Activated CD8-positive, alpha-beta T cell treated with anti-CD3 and anti-CD28 coated beads, Interleukin-2, amount 10 ng/mL, durations not matched to agents 7 days and 5 days (primary cell): ENCODE results near the gene CHRNB1. TPM values are rescaled to one million over a fixed set of nuclear protein-coding genes. Genes with fewer than 3 reads are reported as not detected.

Source experiments
- ATAC-seq: fragments of 150-1000 bp; cut with Tn5 transposase; one replicate; pipeline ENCODE4 v1.10.0; 2021; ENCODE audit warnings: moderate library complexity
- CTCF ChIA-PET: fragments of 350-600 bp; sonication (Branson Sonifier 250); formaldehyde crosslinking; loops from one replicate; lab custom pipeline; 2021; ENCODE audit warnings: antibody characterized with exemption; lab: Charles Lee
- POLR2A ChIA-PET: fragments of 350-600 bp; sonication (Branson Sonifier 250); formaldehyde crosslinking; loops from one replicate; lab custom pipeline; 2021; ENCODE audit warnings: antibody characterized with exemption; lab: Charles Lee
- DNase-seq: peaks from one replicate; pipeline ENCODE4 v3.0.0-alpha.2; 2020
- H3K27ac Mint-ChIP-seq: one replicate; pipeline ENCODE4 v1.8.0; 2021; ENCODE audit warnings: mild to moderate bottlenecking, mixed read lengths
- H3K27me3 Mint-ChIP-seq: one replicate; pipeline ENCODE4 v1.8.0; 2021; ENCODE audit warnings: low read depth, mixed read lengths
- H3K36me3 Mint-ChIP-seq: one replicate; pipeline ENCODE4 v1.8.0; 2021; ENCODE audit warnings: low read depth, mixed read lengths
- H3K4me1 Mint-ChIP-seq: one replicate; pipeline ENCODE4 v1.8.0; 2021; ENCODE audit warnings: low read depth, mixed read lengths
- H3K4me3 Mint-ChIP-seq: one replicate; pipeline ENCODE4 v1.8.0; 2021; ENCODE audit warnings: mild to moderate bottlenecking, mixed read lengths
- H3K9me3 Mint-ChIP-seq: one replicate; pipeline ENCODE4 v1.8.0; 2022; ENCODE audit warnings: mixed read lengths; ENCODE audit not compliant: insufficient read depth
- total RNA-seq, 2 experiments: library from RNA; stranded (reverse); gene quantifications; one replicate each; pipeline ENCODE4 v1.2.3, GENCODE V29; 2021

Gene CHRNB1
- total RNA-seq, 2 experiments from 2014 or later = 14.1 to 15.7 TPM

DNA sequence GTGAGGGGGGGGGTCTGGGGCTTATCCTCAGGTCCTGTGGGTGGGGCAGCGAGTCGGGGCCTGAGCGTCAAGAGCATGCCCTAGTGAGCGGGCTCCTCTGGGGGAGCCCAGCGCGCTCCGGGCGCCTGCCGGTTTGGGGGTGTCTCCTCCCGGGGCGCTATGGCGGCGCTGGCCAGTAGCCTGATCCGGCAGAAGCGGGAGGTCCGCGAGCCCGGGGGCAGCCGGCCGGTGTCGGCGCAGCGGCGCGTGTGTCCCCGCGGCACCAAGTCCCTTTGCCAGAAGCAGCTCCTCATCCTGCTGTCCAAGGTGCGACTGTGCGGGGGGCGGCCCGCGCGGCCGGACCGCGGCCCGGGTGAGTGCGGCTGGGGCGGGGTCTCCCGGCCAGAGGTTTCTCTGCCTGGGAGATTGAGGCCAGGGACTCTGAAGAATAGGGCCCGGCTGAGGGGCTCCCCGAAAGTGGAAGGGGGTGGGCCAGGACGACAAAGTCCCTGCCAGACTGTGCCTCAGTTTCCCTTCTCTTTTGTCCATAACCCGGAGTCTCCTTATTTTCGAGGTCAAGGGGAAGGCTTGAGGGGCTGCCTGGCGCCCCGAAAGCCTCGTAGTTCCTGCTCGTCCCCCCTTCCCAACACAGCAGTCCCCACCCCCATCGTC is 5.3 kb upstream of the CHRNB1 start, which contains the start of gene FGF11:
Gene FGF11 (plus strand): TSS at position 51 of the 651 bp plus-strand sequence. CDS start 109 bp downstream, at position 160.
- Mint-ChIP-seq H3K9me3 (no peaks in the 10 kb centered on the region), H3K4me3 (peak within 1 kb of the TSS; percentile 95), H3K4me1 (peaks cover 46% of the 10 kb centered on the region), H3K27me3 (peaks cover 20% of the 10 kb centered on the region), H3K36me3 (peaks cover 22% of the 10 kb centered on the region), H3K27ac (peak within 1 kb of the TSS; percentile 62)
- DNase-seq = peak; percentile 29
- POLR2A ChIA-PET = interaction anchor here (0.9 to 2.9 kb wide), 4 partner anchors 15 to 56 kb away, joined by 3 to 20 read pairs (median 3); no protein-coding TSS in a partner anchor
- ATAC-seq = no peak
- CTCF ChIA-PET = interaction anchor here (0.7 to 6.5 kb wide), 8 partner anchors 13 to 150 kb away, joined by 4 to 78 read pairs (median 4); partner anchors contain the start of genes PLSCR3, SLC35G6, SOX15 and TMEM95

DNA sequence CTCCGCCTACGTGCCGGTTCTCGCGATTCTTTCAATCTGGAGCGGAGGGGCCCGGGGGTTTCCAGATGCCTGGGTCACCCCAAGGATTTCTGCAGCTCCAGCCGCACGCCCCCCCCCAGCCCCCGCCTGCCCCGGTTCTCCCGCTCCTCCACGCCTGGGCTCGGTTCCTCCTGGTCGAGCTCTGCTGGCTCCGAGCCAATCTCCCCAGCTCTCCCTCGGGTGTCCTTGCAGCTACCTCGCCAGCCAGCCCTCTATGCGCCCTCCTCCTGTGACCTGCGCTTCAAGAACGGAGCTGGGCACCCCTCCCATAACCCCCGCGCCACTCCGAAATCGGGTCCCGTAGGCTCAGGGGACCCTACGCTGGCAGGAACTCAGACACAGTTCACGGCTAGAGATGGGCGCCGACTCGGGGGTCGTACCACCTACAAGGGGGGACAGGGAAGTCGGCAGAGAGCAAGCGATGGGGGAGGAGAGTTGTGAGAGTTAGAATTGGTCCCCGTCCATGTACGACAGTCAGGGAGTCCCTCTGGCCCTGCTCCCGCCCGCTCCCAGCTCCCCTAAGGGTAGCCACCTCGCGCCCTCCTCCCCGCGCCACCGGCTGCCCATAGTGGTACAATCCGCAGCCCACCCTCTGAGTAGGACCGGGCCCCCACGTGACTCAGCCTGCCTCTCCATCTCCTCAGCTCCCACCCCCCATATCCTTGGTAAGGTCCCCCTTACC is 4.6 kb upstream of the CHRNB1 start:
- DNase-seq (peak; percentile 63), ATAC-seq (no peak)
- H3K9me3 Mint-ChIP-seq = no peaks in the 10 kb centered on the region
- peaks cover 22% of the 10 kb centered on the region for H3K36me3 Mint-ChIP-seq
- H3K4me1 Mint-ChIP-seq = peaks cover 47% of the 10 kb centered on the region
- peak overlapping the region; percentile 56 for H3K27ac Mint-ChIP-seq
- H3K4me3 Mint-ChIP-seq = peak overlapping the region; percentile 95
- CTCF ChIA-PET = interaction anchor here (0.7 to 6.5 kb wide), 10 partner anchors 13 to 248 kb away, joined by 4 to 78 read pairs (median 6); partner anchors contain the start of genes PLSCR3, SENP3, SLC35G6 and SOX15
- POLR2A ChIA-PET = interaction anchor here (0.6 to 2.9 kb wide), 5 partner anchors 15 to 56 kb away, joined by 3 to 20 read pairs (median 3); partner anchors contain the start of genes POLR2A and TMEM256
- H3K27me3 Mint-ChIP-seq = peaks cover 22% of the 10 kb centered on the region

DNA sequence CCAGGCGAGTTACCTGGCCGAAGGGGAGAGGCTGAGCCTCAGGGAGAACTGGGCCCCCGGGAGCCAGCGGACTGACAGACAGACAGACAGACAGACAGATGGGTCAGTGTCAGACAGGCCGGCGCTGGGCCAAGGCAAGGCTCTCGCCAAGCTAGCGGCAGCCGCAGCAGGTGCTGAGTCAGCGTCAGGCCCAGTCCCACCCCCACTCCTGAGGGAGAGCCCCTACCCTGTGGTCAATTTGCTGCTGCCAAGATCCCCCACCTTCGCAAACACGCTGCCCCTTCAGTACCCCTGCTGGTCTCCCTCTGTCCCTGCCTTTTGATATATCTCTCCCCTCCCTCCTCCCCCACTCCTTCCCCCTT is 4.0 kb upstream of the CHRNB1 start:
- DNase-seq = peak; percentile 35
- no peak for ATAC-seq
- Mint-ChIP-seq H3K4me3 (peak overlapping the region; percentile 95), H3K36me3 (peaks cover 22% of the 10 kb centered on the region), H3K27me3 (peaks cover 27% of the 10 kb centered on the region), H3K4me1 (peaks cover 53% of the 10 kb centered on the region), H3K27ac (peak overlapping the region; percentile 56), H3K9me3 (no peaks in the 10 kb centered on the region)
- POLR2A ChIA-PET = interaction anchor here (0.6 to 2.9 kb wide), 5 partner anchors 14 to 86 kb away, joined by 3 to 20 read pairs (median 7); partner anchors contain the start of genes POLR2A, TMEM256 and TMEM95
- CTCF ChIA-PET = interaction anchor here (0.6 to 6.5 kb wide), 9 partner anchors 12 to 247 kb away, joined by 4 to 78 read pairs (median 5); partner anchors contain the start of genes SENP3, SLC35G6, SOX15 and WRAP53

DNA sequence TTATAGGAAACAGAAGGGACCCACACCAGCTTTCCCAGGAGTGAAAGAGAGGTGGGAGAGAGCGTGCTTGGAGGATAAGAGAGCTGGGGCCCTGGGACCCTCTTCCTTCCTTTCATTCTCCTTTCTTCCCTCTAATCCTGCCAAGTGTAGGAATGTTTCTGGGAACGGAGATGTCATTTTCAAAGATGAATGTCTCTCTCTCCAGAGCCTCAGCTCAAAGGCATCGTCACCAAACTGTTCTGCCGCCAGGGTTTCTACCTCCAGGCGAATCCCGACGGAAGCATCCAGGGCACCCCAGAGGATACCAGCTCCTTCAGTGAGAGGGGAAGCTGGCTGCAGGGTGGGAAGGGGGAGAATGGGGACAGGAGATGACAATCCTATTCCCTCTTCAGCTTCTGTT is 3.6 kb upstream of the CHRNB1 start:
- H3K9me3 Mint-ChIP-seq = no peaks in the 10 kb centered on the region

DNA sequence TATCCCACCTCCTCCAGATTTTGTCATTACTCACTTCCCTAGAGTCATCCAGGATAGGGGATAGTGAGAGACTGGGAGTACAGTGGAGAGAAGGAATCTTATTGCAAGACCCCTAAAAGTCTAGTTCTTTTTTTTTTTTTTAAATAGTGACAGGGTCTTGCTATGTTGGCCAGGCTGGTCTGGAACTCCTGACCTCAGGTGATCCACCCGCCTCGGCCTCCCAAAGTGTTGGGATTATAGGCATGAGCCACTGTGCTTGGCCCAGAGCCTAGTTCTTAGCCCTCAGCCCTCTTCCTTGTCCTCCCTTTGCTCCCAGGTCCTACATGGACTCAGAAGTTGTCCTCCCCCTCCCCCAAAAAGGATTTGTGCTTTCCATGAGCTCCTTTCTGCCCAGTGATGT is 2.7 kb upstream of the CHRNB1 start:
- Mint-ChIP-seq H3K4me1 (peaks cover 47% of the 10 kb centered on the region), H3K4me3 (no peak overlapping the region), H3K9me3 (no peaks in the 10 kb centered on the region), H3K27me3 (peaks cover 32% of the 10 kb centered on the region), H3K27ac (no peak overlapping the region), H3K36me3 (peaks cover 21% of the 10 kb centered on the region)
- CTCF ChIA-PET = interaction anchor here (0.7 to 2.5 kb wide), 6 partner anchors 12 to 246 kb away, joined by 3 to 11 read pairs (median 5); partner anchors contain the start of genes SENP3, SOX15 and WRAP53
- POLR2A ChIA-PET = interaction anchor here (1.4 to 2.9 kb wide), 3 partner anchors 13 to 42 kb away, joined by 7 to 20 read pairs (median 9); partner anchors contain the start of gene POLR2A
- DNase-seq (no peak), ATAC-seq (no peak)

More for the DNA sequence above, 3.6 kb upstream of the CHRNB1 start:
- H3K27ac Mint-ChIP-seq = no peak overlapping the region
- H3K4me1 Mint-ChIP-seq = peaks cover 52% of the 10 kb centered on the region
- H3K27me3 Mint-ChIP-seq = peaks cover 29% of the 10 kb centered on the region
- peak overlapping the region; percentile 95 for H3K4me3 Mint-ChIP-seq
- ChIA-PET POLR2A (interaction anchor here (0.6 to 2.9 kb wide), 5 partner anchors 14 to 125 kb away, joined by 3 to 20 read pairs (median 7); partner anchors contain the start of genes POLR2A and TMEM95), CTCF (interaction anchor here (0.6 to 2.5 kb wide), 6 partner anchors 35 to 247 kb away, joined by 4 to 11 read pairs (median 5); partner anchors contain the start of genes SENP3, SOX15 and WRAP53)
- DNase-seq (no peak), ATAC-seq (no peak)
- peaks cover 22% of the 10 kb centered on the region for H3K36me3 Mint-ChIP-seq

DNA sequence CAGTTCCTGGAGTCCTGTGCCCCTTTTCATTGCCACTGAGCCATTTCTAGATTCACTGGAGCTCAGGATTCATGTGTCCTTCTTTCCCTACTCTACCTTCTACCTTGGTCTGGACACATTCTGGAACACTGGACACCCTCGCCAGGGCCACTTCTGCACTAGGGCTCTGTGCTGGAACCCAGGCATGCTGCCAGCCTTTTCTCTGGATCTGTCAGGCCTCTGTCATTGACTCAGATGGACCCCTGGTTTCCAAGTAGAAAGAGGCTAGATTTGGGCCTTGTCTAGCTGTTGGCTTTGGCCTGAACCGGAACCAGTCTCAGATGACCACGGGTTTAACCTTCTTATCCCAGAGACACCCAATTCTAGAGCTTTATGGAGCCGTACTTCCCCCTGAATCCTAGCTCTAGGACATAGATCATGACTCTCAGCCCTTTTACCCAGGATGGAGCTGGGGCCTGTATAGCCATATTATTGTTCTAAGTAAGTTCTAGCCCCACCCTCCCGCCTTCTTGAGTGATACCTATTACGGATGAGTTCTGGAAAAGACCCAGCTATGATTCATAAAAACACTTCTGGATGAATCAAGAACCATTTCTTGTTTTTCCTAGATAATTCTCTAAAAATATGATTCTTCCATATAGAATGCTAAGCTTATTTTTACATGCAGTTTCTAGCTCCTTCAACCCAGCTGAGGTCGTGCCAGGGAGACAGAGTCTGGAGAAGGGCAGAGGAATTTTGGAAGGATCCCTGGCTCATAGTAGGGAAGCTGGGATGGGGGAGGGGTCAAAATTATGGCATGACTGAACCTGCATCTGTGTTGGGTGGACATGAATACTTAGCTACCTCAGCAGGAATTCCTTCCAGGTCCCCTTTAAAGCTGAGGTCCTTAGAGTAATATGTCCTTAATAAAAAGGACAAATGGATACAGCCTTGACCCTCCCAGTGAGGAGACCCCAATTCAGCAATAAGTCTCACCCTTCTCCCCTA is 1.1 kb upstream of the CHRNB1 start:
- DNase-seq = no peak
- no peak overlapping the region for H3K27ac Mint-ChIP-seq
- no peaks in the 10 kb centered on the region for H3K9me3 Mint-ChIP-seq
- ATAC-seq = no peak
- ChIA-PET POLR2A (interaction anchor here (0.5 to 4.6 kb wide), 9 partner anchors 8 to 967 kb away, joined by 3 to 21 read pairs (median 3); partner anchors contain the start of genes MPDU1, POLR2A and ZBTB4), CTCF (interaction anchor here (1.1 to 5.3 kb wide), 8 partner anchors 8 to 117 kb away, joined by 3 to 50 read pairs (median 7); partner anchors contain the start of genes TMEM102 and TNFSF13)
- no peak overlapping the region for H3K4me3 Mint-ChIP-seq
- peaks cover 33% of the 10 kb centered on the region for H3K27me3 Mint-ChIP-seq
- H3K4me1 Mint-ChIP-seq = peaks cover 34% of the 10 kb centered on the region
- H3K36me3 Mint-ChIP-seq = peaks cover 24% of the 10 kb centered on the region

DNA sequence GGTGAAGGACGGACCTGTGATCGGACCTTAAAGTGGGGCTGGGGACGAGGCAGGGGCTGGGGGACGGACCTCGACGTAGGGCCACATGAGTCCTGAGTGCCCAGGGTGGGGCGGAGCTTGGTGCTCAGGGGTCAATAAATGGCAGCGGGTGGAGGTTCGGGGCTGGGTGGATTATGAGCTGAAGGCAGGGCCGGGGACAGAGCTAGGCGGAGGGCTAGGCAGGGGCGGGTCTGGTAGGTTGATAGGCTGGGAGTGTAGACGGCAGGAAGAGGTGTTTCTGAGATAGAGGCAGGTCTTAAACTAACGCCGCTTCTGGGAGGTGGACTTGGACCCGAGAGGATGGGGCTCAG is 733 bp downstream of the CHRNB1 start:
- ATAC-seq = peak; percentile 90

DNA sequence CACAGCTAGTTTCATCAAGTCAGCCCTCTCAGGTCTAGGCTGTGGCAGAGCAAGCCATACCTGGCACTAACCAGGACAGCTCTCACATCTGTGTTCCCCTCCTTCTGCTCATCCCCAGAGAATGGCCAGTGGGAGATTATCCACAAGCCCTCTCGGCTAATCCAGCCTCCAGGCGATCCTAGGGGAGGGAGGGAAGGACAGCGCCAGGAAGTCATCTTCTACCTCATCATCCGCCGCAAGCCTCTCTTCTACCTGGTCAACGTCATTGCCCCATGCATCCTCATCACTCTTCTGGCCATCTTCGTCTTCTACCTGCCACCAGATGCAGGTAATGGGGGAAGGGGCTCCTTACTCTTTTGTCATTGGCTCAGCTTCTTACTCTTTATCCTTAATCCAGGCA is 3.6 kb downstream of the CHRNB1 start:
- Mint-ChIP-seq H3K4me1 (peaks cover 24% of the 10 kb centered on the region), H3K27ac (no peak overlapping the region), H3K27me3 (peaks cover 19% of the 10 kb centered on the region), H3K9me3 (no peaks in the 10 kb centered on the region), H3K4me3 (no peak overlapping the region), H3K36me3 (peaks cover 28% of the 10 kb centered on the region)
- ATAC-seq (no peak), DNase-seq (no peak)
- ChIA-PET CTCF (interaction anchor here (5.3 kb wide), 1 partner anchor 12 kb away, joined by 50 read pairs; the partner anchor contains the start of gene TMEM102), POLR2A (interaction anchor here (1.2 kb wide), 1 partner anchor 35 kb away, joined by 5 read pairs; the partner anchor contains the start of gene POLR2A)

More for the DNA sequence above, 733 bp downstream of the CHRNB1 start:
- Mint-ChIP-seq H3K4me3 (peak overlapping the region; percentile 63), H3K9me3 (no peaks in the 10 kb centered on the region), H3K4me1 (peaks cover 24% of the 10 kb centered on the region), H3K27ac (peak overlapping the region; percentile 61), H3K36me3 (peaks cover 26% of the 10 kb centered on the region), H3K27me3 (peaks cover 25% of the 10 kb centered on the region)
- ChIA-PET POLR2A (interaction anchor here (0.6 to 4.6 kb wide), 5 partner anchors 9 to 89 kb away, joined by 3 to 21 read pairs (median 5); partner anchors contain the start of gene POLR2A), CTCF (interaction anchor here (0.6 to 5.3 kb wide), 8 partner anchors 9 to 178 kb away, joined by 3 to 50 read pairs (median 6); partner anchors contain the start of genes SENP3 and TMEM102)
- peak; percentile 70 for DNase-seq

DNA sequence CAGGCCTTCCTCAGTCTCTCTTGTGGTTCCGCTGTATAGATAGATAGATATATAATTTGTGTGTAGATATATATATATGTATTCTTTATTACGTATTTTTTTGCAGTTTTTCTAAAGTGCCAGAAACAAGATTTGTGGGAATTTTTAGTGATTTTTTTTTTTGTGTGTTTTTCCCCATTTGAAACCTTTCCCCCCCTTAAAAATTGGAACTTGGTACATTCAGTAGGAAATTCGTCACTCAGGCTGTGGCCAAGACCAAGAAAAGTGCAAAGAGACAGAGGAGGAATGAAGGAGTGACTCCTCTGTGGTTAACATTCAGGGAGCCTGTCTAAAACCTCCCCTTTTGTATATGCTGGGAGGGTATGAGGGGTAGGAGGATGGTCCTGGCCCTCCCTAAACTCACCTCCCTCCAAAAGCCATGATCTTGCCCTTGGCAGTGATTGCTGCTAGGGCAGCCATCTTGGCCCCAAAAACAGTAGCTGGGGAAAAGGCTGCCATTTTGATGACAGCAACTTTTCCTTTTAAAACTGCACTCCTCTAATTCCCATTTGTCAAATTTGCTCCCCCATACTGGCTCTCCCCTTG is 15.2 kb downstream of the CHRNB1 start:
- Mint-ChIP-seq H3K27ac (no peak overlapping the region), H3K27me3 (no peaks in the 10 kb centered on the region), H3K4me3 (no peak overlapping the region), H3K9me3 (no peaks in the 10 kb centered on the region), H3K4me1 (peaks cover 27% of the 10 kb centered on the region), H3K36me3 (peaks cover 44% of the 10 kb centered on the region)
- DNase-seq (no peak), ATAC-seq (no peak)
- CTCF ChIA-PET = interaction anchor here (1.3 kb wide), 1 partner anchor 42 kb away, joined by 4 read pairs; no protein-coding TSS in a partner anchor
- POLR2A ChIA-PET = interaction anchor here (3.6 kb wide), 1 partner anchor 25 kb away, joined by 19 read pairs; the partner anchor contains the start of gene POLR2A
